Parathyroid adenoma (tissue), 2 donors: ENCODE results near the gene TAP2.
A peak's percentile ranks its signal among the peaks of the same experiment; 100 is the strongest.

ENCODE experiments used
- H2AFZ ChIP-seq: fragments of 300-600 bp; sonication (generic); one replicate; pipeline ENCODE4 v1.7.0; 2017; ENCODE audit warnings: antibody characterized with exemption, mild to moderate bottlenecking
- H3K27ac ChIP-seq: fragments of 300-600 bp; sonication (generic); one replicate; pipeline ENCODE4 v1.7.0; 2017
- H3K27me3 ChIP-seq: fragments of 300-600 bp; sonication (generic); one replicate; pipeline ENCODE4 v1.7.0; 2017; ENCODE audit warnings: low read length; ENCODE audit not compliant: control insufficient read depth, insufficient read depth
- H3K36me3 ChIP-seq: fragments of 300-600 bp; sonication (generic); one replicate; pipeline ENCODE4 v1.7.0; 2017; ENCODE audit warnings: low read length; ENCODE audit not compliant: control insufficient read depth, insufficient read depth
- H3K4me1 ChIP-seq: fragments of 300-600 bp; sonication (generic); one replicate; pipeline ENCODE4 v1.7.0; 2017; ENCODE audit warnings: control low read depth
- H3K4me2 ChIP-seq: fragments of 300-600 bp; sonication (generic); one replicate; pipeline ENCODE4 v1.7.0; 2017; ENCODE audit warnings: low read length
- H3K4me3 ChIP-seq: fragments of 300-600 bp; sonication (generic); one replicate; pipeline ENCODE4 v1.7.0; 2017; ENCODE audit warnings: low read depth, low read length
- H3K79me2 ChIP-seq: fragments of 300-600 bp; sonication (generic); one replicate; pipeline ENCODE4 v1.7.0; 2017; ENCODE audit warnings: control low read depth
- H3K9ac ChIP-seq: fragments of 300-600 bp; sonication (generic); one replicate; pipeline ENCODE4 v1.7.0; 2017; ENCODE audit warnings: mild to moderate bottlenecking
- H3K9me3 ChIP-seq: fragments of 300-600 bp; sonication (generic); one replicate; pipeline ENCODE4 v1.7.0; 2017; ENCODE audit warnings: low read length; ENCODE audit not compliant: control insufficient read depth
- CTCF ChIP-seq: fragments of 300-600 bp; sonication (generic); IDR thresholded peaks from one replicate; pipeline ENCODE4 v1.7.0; 2017; ENCODE audit warnings: antibody characterized with exemption, mild to moderate bottlenecking
- donor health status: primary hyperparathyroidism.

The TAP2 gene

GRCh38 chr6:32852018-32852843 is 13.7 kb upstream of the TAP2 start:
- Histone ChIP-seq H3K79me2 (no peaks in the 10 kb centered on the region), H3K9me3 (no peaks in the 10 kb centered on the region), H3K4me1 (peaks cover 5% of the 10 kb centered on the region), H3K27ac (peak overlapping the region; percentile 93), H3K4me2 (peak overlapping the region; percentile 100), H3K27me3 (no peaks in the 10 kb centered on the region), H3K36me3 (no peaks in the 10 kb centered on the region), H2AFZ (peak overlapping the region; percentile 99), H3K9ac (no peak overlapping the region), H3K4me3 (peak overlapping the region; percentile 89)
- no peak for TF ChIP-seq CTCF

- Histone ChIP-seq H3K4me3 (no peak overlapping the region), H3K9me3 (no peaks in the 10 kb centered on the region), H3K4me2 (no peak overlapping the region), H3K27me3 (no peaks in the 10 kb centered on the region), H3K27ac (no peak overlapping the region), H3K9ac (no peak overlapping the region), H3K36me3 (no peaks in the 10 kb centered on the region), H2AFZ (no peak overlapping the region), H3K79me2 (no peaks in the 10 kb centered on the region), H3K4me1 (peaks cover 5% of the 10 kb centered on the region)
- no peak for TF ChIP-seq CTCF
These were observed 12.5 kb upstream of the TAP2 start for GRCh38 chr6:32851025-32851424.

DNA sequence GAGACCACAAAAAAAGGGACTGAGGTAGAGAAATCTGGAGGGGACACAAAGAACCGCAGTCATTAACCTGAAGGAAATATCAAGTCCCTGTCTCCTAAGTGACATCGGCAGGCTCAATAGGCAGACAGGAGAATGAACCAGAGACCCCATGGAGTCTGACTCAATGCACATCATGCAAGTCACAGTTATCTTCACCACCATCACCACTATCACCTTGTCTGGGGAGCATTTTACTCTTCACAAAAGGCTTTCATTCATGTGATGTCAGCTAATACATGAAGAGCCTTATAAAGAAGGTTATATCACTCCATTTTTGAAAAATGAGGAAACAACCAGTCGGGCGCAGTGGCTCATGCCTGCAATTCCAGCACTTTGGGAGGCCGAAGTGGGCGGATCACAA is 10.6 kb upstream of the TAP2 start:
- H3K27me3 ChIP-seq: no peaks in the 10 kb centered on the region
- no peak overlapping the region for H3K4me3 ChIP-seq
- no peak overlapping the region for H3K4me2 ChIP-seq
- no peak overlapping the region for H3K27ac ChIP-seq
- no peaks in the 10 kb centered on the region for H3K79me2 ChIP-seq
- H3K4me1 ChIP-seq: no peaks in the 10 kb centered on the region
- H3K9ac ChIP-seq: no peak overlapping the region
- H2AFZ ChIP-seq: no peak overlapping the region
- no peaks in the 10 kb centered on the region for H3K9me3 ChIP-seq
- H3K36me3 ChIP-seq: no peaks in the 10 kb centered on the region
- TF ChIP-seq CTCF: no peak

DNA sequence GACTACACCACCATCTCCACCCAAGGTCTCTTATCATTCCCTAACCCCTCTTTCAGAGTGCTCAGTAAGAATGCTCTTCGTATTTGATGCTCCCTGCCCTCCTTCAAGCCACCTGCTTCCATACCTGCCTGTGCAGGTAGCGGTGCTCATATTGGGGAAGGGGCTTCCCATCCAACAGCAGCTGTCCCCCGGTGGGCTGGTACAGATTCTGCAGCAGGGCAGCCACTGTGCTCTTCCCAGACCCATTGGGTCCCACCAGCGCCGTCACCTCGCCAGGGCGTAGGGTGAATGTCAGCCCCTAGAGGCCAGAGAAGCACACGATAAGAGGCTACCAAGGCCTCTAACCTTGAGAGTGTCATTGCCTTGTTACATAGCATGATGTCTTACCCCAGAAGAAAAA is 9.3 kb upstream of the TAP2 start:
- Histone ChIP-seq H2AFZ (no peak overlapping the region), H3K36me3 (no peaks in the 10 kb centered on the region), H3K9me3 (no peaks in the 10 kb centered on the region), H3K4me2 (no peak overlapping the region), H3K27me3 (no peaks in the 10 kb centered on the region), H3K27ac (no peak overlapping the region), H3K79me2 (no peaks in the 10 kb centered on the region), H3K9ac (no peak overlapping the region), H3K4me3 (no peak overlapping the region), H3K4me1 (no peaks in the 10 kb centered on the region)
- TF ChIP-seq CTCF: no peak

DNA sequence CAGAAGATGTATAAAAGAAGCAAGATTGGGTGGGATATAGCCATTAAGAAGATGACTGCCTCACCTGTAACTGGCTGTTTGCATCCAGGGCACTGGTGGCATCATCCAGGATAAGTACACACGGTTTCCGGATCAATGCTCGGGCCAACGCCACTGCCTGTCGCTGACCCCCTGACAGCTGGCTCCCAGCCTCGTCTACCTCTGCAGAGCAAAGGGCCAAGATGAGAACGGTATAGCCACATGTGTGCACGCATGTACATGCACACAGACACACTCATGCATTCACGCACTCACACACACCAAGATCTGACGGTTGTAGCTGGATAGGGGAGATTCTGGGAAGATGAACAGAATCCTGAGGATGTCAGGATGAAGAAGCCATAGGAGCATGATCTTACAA is 8.5 kb upstream of the TAP2 start:
- no peaks in the 10 kb centered on the region for H3K36me3 ChIP-seq
- H3K27ac ChIP-seq: no peak overlapping the region
- H2AFZ ChIP-seq: no peak overlapping the region
- H3K9me3 ChIP-seq: no peaks in the 10 kb centered on the region
- no peak overlapping the region for H3K4me2 ChIP-seq
- H3K9ac ChIP-seq: no peak overlapping the region
- H3K79me2 ChIP-seq: no peaks in the 10 kb centered on the region
- no peak for TF ChIP-seq CTCF
- H3K4me3 ChIP-seq: no peak overlapping the region
- H3K4me1 ChIP-seq: no peaks in the 10 kb centered on the region
- no peaks in the 10 kb centered on the region for H3K27me3 ChIP-seq
